Hepatocyte (in vitro differentiated cells): ENCODE data around the gene CACNA2D1. TPM values are rescaled to one million over a fixed set of nuclear protein-coding genes. Genes with fewer than 3 reads are reported as not detected.
"Not testable (repeated sequence)": the region's sequence is repeated elsewhere in the genome, so short reads cannot be mapped to it uniquely, and the experiment has no call there.

ENCODE experiments used
- DNase-seq: peaks from one replicate; pipeline ENCODE4 v3.0.0-alpha.2; 2016; ENCODE audit warnings: low spot score
- H2AFZ ChIP-seq: fragments of 200-600 bp; sonication (generic); 2 replicates; pipeline ENCODE4 v1.6.0; 2016; ENCODE audit warnings: antibody characterized with exemption, mild to moderate bottlenecking
- H3K27ac ChIP-seq: fragments of 200-600 bp; sonication (generic); 2 replicates; pipeline ENCODE4 v1.5.1; 2016; ENCODE audit warnings: mild to moderate bottlenecking
- H3K27me3 ChIP-seq: fragments of 200-600 bp; sonication (generic); 2 replicates; pipeline ENCODE4 v1.6.1; 2016
- H3K36me3 ChIP-seq: fragments of 200-600 bp; sonication (generic); replicated peaks from 2 replicates; pipeline ENCODE4 v1.5.1; 2016; ENCODE audit warnings: low read depth; ENCODE audit not compliant: insufficient read depth
- H3K4me1 ChIP-seq: fragments of 200-600 bp; sonication (generic); 2 replicates; pipeline ENCODE4 v1.5.1; 2016; ENCODE audit warnings: mild to moderate bottlenecking, moderate library complexity; ENCODE audit not compliant: insufficient read depth
- H3K4me2 ChIP-seq: fragments of 200-600 bp; sonication (generic); 2 replicates; pipeline ENCODE4 v1.6.0; 2016
- H3K4me3 ChIP-seq: fragments of 200-600 bp; sonication (generic); 2 replicates; pipeline ENCODE4 v1.5.1; 2016; ENCODE audit warnings: mild to moderate bottlenecking
- H3K79me2 ChIP-seq: fragments of 200-600 bp; sonication (generic); 2 replicates; pipeline ENCODE4 v1.6.0; 2017; ENCODE audit warnings: mild to moderate bottlenecking
- H3K9me2 ChIP-seq: fragments of 200-600 bp; sonication (generic); replicated peaks from 2 replicates; pipeline ENCODE4 v1.6.0; 2017; ENCODE audit warnings: mild to moderate bottlenecking; ENCODE audit not compliant: insufficient read depth
- H3K9me3 ChIP-seq: fragments of 200-600 bp; sonication (generic); 2 replicates; pipeline ENCODE4 v1.5.1; 2016; ENCODE audit warnings: low read depth, mild to moderate bottlenecking
- H4K20me1 ChIP-seq: fragments of 200-600 bp; sonication (generic); 2 replicates; pipeline ENCODE4 v1.6.0; 2016; ENCODE audit warnings: mild to moderate bottlenecking; ENCODE audit not compliant: insufficient read depth, poor library complexity, severe bottlenecking
- EZH2 ChIP-seq: fragments of 200-600 bp; sonication (generic); IDR thresholded peaks from 2 replicates; pipeline ENCODE4 v1.6.1; 2016; ENCODE audit warnings: antibody characterized with exemption, mild to moderate bottlenecking, borderline replicate concordance
- EZH2phosphoT487 ChIP-seq: fragments of 200-600 bp; sonication (generic); IDR thresholded peaks from one replicate; pipeline ENCODE4 v1.6.1; 2018; ENCODE audit warnings: antibody characterized with exemption, mild to moderate bottlenecking, low read depth, moderate library complexity; ENCODE audit not compliant: unreplicated experiment, severe bottlenecking
- WGBS: methylation state at CpG from one replicate; pipeline ENCODE4 v1.1.6; 2016; ENCODE audit warnings: low lambda C conversion rate; ENCODE audit errors: missing lambda C conversion rate; 5-methylcytosine and 5-hydroxymethylcytosine counted together
- polyA plus RNA-seq: library from polyadenylated mRNA; unstranded; fragments of >200 nt; fragmentation: Nextera tagmentation; extraction: Ambion mirVana; gene quantifications from 2 replicates; pipeline ENCODE4 v1.2.1, GENCODE V29; 2016
- total RNA-seq: library from RNA; depleted of rRNA; stranded (reverse); fragments of >200 nt; gene quantifications from 2 replicates; pipeline ENCODE4 v1.2.3, GENCODE V29; 2014
- TF ChIP-seq, protein P1 (sequence below): fragments of 200-600 bp; sonication (generic); IDR thresholded peaks from 2 replicates; pipeline ENCODE4 v1.5.1; 2016; ENCODE audit warnings: antibody characterized with exemption, mild to moderate bottlenecking; ENCODE audit not compliant: poor library complexity

The CACNA2D1 gene
- total and polyA plus RNA-seq, 2 experiments from 2014 or later, result 3.1 to 18.9 TPM

DNA sequence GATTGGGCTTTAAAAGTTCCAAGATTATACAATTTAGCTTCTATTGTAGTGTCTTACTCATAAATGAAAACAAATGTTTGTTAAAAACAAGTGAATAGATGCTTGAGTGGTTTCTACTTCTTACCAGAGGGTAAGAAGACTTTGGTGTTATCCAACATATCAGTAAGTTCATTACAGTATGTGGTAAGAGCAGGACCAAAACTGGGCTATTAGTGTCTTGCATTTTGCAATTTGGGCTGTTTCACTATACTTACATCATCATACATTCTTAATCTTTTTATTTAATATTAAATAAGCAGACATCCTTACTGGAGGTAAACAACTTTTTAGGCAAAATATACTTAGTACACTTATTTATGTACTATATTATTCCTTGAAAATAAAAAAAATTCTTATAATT lies 425.4 kb downstream of the CACNA2D1 start:
- Histone ChIP-seq H3K4me2 (no peak overlapping the region), H3K4me3 (no peak overlapping the region), H3K27ac (no peak overlapping the region), H4K20me1 (no peaks in the 10 kb centered on the region), H3K4me1 (no peaks in the 10 kb centered on the region), H2AFZ (no peak overlapping the region), H3K79me2 (no peaks in the 10 kb centered on the region), H3K9me3 (no peaks in the 10 kb centered on the region), H3K36me3 (no peaks in the 10 kb centered on the region), H3K27me3 (no peaks in the 10 kb centered on the region), H3K9me2 (no peaks in the 10 kb centered on the region)
- DNase-seq, result no peak
- TF ChIP-seq EZH2 (no peak), EZH2phosphoT487 (no peak)
- TF ChIP-seq, protein P1, sequence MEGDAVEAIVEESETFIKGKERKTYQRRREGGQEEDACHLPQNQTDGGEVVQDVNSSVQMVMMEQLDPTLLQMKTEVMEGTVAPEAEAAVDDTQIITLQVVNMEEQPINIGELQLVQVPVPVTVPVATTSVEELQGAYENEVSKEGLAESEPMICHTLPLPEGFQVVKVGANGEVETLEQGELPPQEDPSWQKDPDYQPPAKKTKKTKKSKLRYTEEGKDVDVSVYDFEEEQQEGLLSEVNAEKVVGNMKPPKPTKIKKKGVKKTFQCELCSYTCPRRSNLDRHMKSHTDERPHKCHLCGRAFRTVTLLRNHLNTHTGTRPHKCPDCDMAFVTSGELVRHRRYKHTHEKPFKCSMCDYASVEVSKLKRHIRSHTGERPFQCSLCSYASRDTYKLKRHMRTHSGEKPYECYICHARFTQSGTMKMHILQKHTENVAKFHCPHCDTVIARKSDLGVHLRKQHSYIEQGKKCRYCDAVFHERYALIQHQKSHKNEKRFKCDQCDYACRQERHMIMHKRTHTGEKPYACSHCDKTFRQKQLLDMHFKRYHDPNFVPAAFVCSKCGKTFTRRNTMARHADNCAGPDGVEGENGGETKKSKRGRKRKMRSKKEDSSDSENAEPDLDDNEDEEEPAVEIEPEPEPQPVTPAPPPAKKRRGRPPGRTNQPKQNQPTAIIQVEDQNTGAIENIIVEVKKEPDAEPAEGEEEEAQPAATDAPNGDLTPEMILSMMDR, result no peak

DNA sequence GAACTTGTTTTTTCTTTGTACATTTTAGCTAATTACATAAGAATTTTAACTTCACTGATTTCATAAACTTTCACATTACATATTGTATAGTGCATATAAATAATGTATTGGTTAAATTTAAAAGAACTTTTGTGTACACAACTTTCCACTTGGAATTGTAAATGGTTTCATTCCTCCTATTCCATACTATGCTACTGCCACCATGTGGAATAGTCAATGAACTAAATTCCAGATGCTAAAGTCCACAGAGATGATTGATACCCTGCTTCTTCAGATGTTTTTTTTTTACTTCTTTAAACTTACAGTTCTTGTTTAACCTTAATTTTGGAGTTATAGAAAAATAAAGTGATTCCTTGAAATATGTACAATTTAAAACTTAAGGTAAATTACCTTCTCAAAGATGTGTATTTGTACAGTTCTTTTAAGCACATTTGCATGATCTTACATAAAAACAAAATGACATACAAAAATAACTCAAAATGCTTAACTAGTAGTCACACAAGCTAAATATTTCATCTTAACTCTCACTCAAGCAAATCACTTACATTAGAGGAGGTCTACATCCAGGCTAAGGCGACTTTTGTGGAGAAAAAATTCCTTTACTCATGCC lies 426.1 kb downstream of the CACNA2D1 start:
- Histone ChIP-seq H3K27ac (no peak overlapping the region), H3K9me2 (no peaks in the 10 kb centered on the region), H3K79me2 (no peaks in the 10 kb centered on the region), H3K27me3 (no peaks in the 10 kb centered on the region), H2AFZ (no peak overlapping the region), H4K20me1 (no peaks in the 10 kb centered on the region), H3K9me3 (no peaks in the 10 kb centered on the region), H3K4me3 (no peak overlapping the region), H3K4me1 (no peaks in the 10 kb centered on the region), H3K4me2 (no peak overlapping the region), H3K36me3 (no peaks in the 10 kb centered on the region)
- DNase-seq, result peak; percentile 21
- TF ChIP-seq EZH2, result no peak
- TF ChIP-seq, protein P1, result peak; percentile 75
- 77% methylated on average over 1 of the region's 1 CpG for WGBS

DNA sequence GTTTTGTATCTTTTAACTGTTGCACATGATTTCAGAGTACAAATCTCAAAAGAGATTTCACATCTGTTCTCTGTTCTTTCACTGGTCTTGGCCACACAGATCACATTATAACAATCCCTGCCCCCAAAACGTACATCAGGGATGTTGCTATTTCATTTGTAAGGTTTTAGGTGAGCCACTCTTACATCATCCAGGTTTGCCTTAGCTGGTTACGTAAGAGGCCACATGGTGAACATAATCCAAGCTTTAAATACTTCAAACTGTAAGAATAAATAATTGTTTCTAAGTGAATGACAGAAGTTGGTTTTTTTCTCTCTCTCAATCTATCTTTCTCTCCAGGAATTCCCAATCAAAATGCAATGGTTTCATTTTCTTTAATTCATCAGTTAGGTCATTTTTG lies 427.8 kb downstream of the CACNA2D1 start:
- Histone ChIP-seq H3K9me3 (no peaks in the 10 kb centered on the region), H3K27me3 (no peaks in the 10 kb centered on the region), H4K20me1 (no peaks in the 10 kb centered on the region), H2AFZ (no peak overlapping the region), H3K4me3 (no peak overlapping the region), H3K36me3 (no peaks in the 10 kb centered on the region), H3K4me1 (no peaks in the 10 kb centered on the region), H3K9me2 (no peaks in the 10 kb centered on the region), H3K27ac (no peak overlapping the region), H3K4me2 (no peak overlapping the region), H3K79me2 (no peaks in the 10 kb centered on the region)
- DNase-seq, result no peak
- WGBS, result 69% methylated on average over 2 of the region's 2 CpGs
- TF ChIP-seq EZH2phosphoT487 (no peak), EZH2 (no peak)
- TF ChIP-seq, protein P1, result no peak

DNA sequence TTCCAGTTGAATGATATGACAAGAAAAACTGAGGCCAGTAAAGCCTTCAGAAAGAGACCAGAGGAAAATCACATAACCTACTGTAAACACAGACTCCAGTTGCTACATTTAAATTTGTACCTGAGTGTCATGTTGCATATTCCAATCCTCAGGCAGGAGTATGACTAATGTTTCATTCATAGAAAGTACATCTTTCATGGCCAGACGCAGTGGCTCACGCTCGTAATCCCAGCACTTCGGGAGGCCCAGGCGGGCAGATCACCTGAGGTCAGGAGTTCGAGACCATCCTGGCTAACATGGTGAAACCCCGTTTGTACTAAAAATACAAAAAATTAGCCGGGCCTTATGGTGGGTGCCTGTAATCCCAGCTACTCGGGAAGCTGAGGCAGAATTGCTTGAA lies 429.0 kb downstream of the CACNA2D1 start:
- 89% methylated on average over 9 of the region's 9 CpGs for WGBS
- not testable (repeated sequence) for DNase-seq, H3K9me2 ChIP-seq, H3K27me3 ChIP-seq, H4K20me1 ChIP-seq, H2AFZ ChIP-seq, H3K79me2 ChIP-seq, H3K4me2 ChIP-seq, H3K9me3 ChIP-seq, H3K27ac ChIP-seq, H3K36me3 ChIP-seq, H3K4me1 ChIP-seq, H3K4me3 ChIP-seq
